ENCODE measurements around the gene LAT. TPM values are rescaled to one million over a fixed set of nuclear protein-coding genes. Genes with fewer than 3 reads are reported as not detected.

The LAT gene
- total RNA-seq, 1 experiment from 2014 or later = 3.3 TPM

GRCh38 chr16:29011112-29011511 is 26.3 kb downstream of the LAT start:
- Histone ChIP-seq H3K9me2 (ENCODE audit: insufficient read depth) (no peaks in the 10 kb centered on the region), H3K4me3 (replicated peaks in 1 of 2; ENCODE audit: low read depth in 1 of 2, low read length in 2 of 2) (no peak overlapping the region), H3K4me1 (ENCODE audit: control insufficient read depth in 1 of 2, insufficient read depth in 2 of 2, low read length in 2 of 2) (peaks cover 0 to 5% of the 10 kb centered on the region in 2 experiments; a peak in 2 of 4 replicates), H2AFZ (ENCODE audit: low read depth, low read length, poor library complexity, severe bottlenecking) (no peak overlapping the region), H4K20me1 (ENCODE audit: insufficient read depth) (no peaks in the 10 kb centered on the region), H3K9ac (ENCODE audit: low read length) (no peak overlapping the region), H3K4me2 (ENCODE audit: low read length) (no peak overlapping the region), H3K27ac (ENCODE audit: low read depth, low read length) (no peak overlapping the region), H3K79me2 (ENCODE audit: insufficient read depth, low read length) (no peaks in the 10 kb centered on the region), H3K27me3 (ENCODE audit: insufficient read depth, low read length) (no peaks in the 10 kb centered on the region), H3K36me3 (ENCODE audit: control insufficient read depth in 1 of 2, insufficient read depth in 2 of 2, low read length in 2 of 2) (no peaks in the 10 kb centered on the region), H3K9me3 (ENCODE audit: control insufficient read depth in 1 of 2, insufficient read depth in 1 of 2, low read depth in 1 of 2, low read length in 2 of 2) (no peaks in the 10 kb centered on the region)
- CTCF ChIA-PET = interaction anchor here (1.0 kb wide), 1 partner anchor 10 kb away, joined by 3 read pairs; no protein-coding TSS in a partner anchor
- RAD21 ChIA-PET (ENCODE audit: low non-redundant PET in 1 of 2, low total read pairs in 2 of 2, uncharacterized antibody in 2 of 2, unreplicated experiment in 2 of 2) = no interaction called here
- ATAC-seq = peak; percentile 87
- TF ChIP-seq ZNF274 (IDR thresholded peaks at IDR 0.05; ENCODE audit: low read depth, low read length) (no peak), POLR2A (IDR thresholded peaks at IDR 0.05; ENCODE audit: borderline replicate concordance, extremely low read depth, insufficient read depth, insufficient read length) (no peak), CTCF (IDR thresholded peaks at IDR 0.05 in 2 of 3, conservative IDR thresholded peaks at IDR 0.05 in 1 of 3; ENCODE audit: borderline replicate concordance in 1 of 3, insufficient read depth in 1 of 3, low read depth in 2 of 3, low read length in 2 of 3) (peak; percentile 8 to 38 (median 36); a peak in 3 of 6 replicates), RAD21 (IDR thresholded peaks at IDR 0.05; ENCODE audit: low read depth) (peak; percentile 16; the same call in 1 of the 2 replicates)
- POLR2A ChIA-PET = no interaction called here
- no peak for DNase-seq (ENCODE audit: low read depth, low spot score)
- BruUV-seq (replicated peaks) = no TSS peak
- intact Hi-C loops (cut with micrococcal nuclease) = no loop called here

- CTCF ChIA-PET = interaction anchor here (1.0 kb wide), 1 partner anchor 9 kb away, joined by 3 read pairs; no protein-coding TSS in a partner anchor
- no peak for ATAC-seq
These were observed 27.0 kb downstream of the LAT start for GRCh38 chr16:29011851-29012250.

More at GRCh38 chr16:29011851-29012250, 27.0 kb downstream of the LAT start:
- Histone ChIP-seq H4K20me1 (ENCODE audit: insufficient read depth) (no peaks in the 10 kb centered on the region), H3K36me3 (ENCODE audit: control insufficient read depth in 1 of 2, insufficient read depth in 2 of 2, low read length in 2 of 2) (no peaks in the 10 kb centered on the region), H2AFZ (ENCODE audit: low read depth, low read length, poor library complexity, severe bottlenecking) (no peak overlapping the region), H3K9me2 (ENCODE audit: insufficient read depth) (no peaks in the 10 kb centered on the region), H3K79me2 (ENCODE audit: insufficient read depth, low read length) (no peaks in the 10 kb centered on the region), H3K27me3 (ENCODE audit: insufficient read depth, low read length) (no peaks in the 10 kb centered on the region), H3K27ac (ENCODE audit: low read depth, low read length) (no peak overlapping the region), H3K9ac (ENCODE audit: low read length) (no peak overlapping the region), H3K4me1 (ENCODE audit: control insufficient read depth in 1 of 2, insufficient read depth in 2 of 2, low read length in 2 of 2) (peaks cover 0 to 5% of the 10 kb centered on the region in 2 experiments; a peak in 2 of 4 replicates), H3K4me2 (ENCODE audit: low read length) (no peak overlapping the region), H3K4me3 (replicated peaks in 1 of 2; ENCODE audit: low read depth in 1 of 2, low read length in 2 of 2) (no peak overlapping the region), H3K9me3 (ENCODE audit: control insufficient read depth in 1 of 2, insufficient read depth in 1 of 2, low read depth in 1 of 2, low read length in 2 of 2) (no peaks in the 10 kb centered on the region)
- ChIA-PET RAD21 (ENCODE audit: low non-redundant PET in 1 of 2, low total read pairs in 2 of 2, uncharacterized antibody in 2 of 2, unreplicated experiment in 2 of 2) (no interaction called here), POLR2A (no interaction called here)
- no peak for DNase-seq (ENCODE audit: low read depth, low spot score)
- intact Hi-C loops (cut with micrococcal nuclease) = no loop called here
- no TSS peak for BruUV-seq (replicated peaks)
- TF ChIP-seq EGR1 (IDR thresholded peaks at IDR 0.05; ENCODE audit: low read depth) (no peak), ZFX (IDR thresholded peaks at IDR 0.05) (no peak), ELF1 (IDR thresholded peaks at IDR 0.05; ENCODE audit: borderline replicate concordance, low read depth) (no peak), MAX (IDR thresholded peaks at IDR 0.05) (no peak), SIN3A (IDR thresholded peaks at IDR 0.05; ENCODE audit: low read depth) (no peak), EZH2 (IDR thresholded peaks at IDR 0.05) (no peak), JUND (IDR thresholded peaks at IDR 0.05) (no peak), ZNF274 (IDR thresholded peaks at IDR 0.05; ENCODE audit: low read depth, low read length) (no peak)

All from HCT116 (cell line).